GM18499 (cell line): ENCODE results near the gene CSGALNACT2.
A peak's percentile ranks its signal among the peaks of the same experiment; 100 is the strongest.

ENCODE experiments used
- ATAC-seq: cut with Tn5 transposase; IDR thresholded peaks from one replicate; pipeline ENCODE4 v1.9.1; 2021; ENCODE audit warnings: moderate number of reproducible peaks; ENCODE audit not compliant: insufficient read depth, unreplicated experiment

CSGALNACT2 gene

DNA sequence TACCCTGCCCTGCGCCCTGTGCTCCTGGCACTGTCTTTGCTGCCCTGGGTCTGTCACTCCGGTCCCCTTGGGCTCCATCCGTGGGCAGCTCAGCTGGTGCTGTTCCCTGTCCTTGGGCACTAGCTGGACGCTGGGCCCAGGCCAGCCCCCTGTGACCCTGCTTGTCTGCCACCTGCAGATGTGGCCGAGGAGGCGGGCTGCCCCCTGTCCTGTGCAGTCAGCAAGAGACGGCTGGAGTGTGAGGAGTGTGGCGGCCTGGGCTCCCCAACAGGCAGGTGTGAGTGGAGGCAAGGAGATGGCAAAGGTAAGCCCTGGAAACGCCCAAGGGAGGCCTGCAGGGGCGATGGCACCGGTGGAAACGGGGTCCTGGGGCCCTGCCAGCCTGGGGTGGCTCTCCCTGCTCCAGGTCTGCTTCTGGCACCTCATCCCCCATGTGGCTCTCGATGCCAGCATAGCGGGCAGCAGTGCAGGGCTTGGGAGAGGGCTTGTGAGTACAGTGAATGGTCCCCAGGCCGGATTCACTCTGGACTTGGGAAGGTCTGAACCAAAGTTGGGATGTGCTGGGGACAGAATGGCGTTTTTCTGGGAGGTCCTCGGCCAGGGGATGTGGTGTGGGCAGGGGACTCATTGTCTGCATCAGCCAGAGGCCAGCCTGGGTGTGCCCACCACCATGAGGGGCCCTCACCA, 26.2 kb upstream of the CSGALNACT2 start:
- ATAC-seq, result no peak

DNA sequence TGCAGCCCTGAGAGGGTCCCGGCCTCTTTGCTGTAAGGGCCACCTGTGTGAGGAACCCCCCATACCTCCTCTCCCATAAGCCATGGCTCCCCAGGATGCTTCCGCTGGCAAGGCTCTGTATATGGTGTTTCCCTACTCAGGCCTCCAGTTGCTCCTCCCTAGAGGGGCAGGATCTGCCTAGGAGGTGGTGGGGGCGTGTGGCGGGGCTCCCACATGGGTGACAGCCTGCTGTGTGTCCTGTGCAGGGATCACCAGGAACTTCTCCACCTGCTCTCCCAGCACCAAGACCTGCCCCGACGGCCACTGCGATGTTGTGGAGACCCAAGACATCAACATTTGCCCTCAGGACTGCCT, 25.7 kb upstream of the CSGALNACT2 start:
- ATAC-seq, result no peak

DNA sequence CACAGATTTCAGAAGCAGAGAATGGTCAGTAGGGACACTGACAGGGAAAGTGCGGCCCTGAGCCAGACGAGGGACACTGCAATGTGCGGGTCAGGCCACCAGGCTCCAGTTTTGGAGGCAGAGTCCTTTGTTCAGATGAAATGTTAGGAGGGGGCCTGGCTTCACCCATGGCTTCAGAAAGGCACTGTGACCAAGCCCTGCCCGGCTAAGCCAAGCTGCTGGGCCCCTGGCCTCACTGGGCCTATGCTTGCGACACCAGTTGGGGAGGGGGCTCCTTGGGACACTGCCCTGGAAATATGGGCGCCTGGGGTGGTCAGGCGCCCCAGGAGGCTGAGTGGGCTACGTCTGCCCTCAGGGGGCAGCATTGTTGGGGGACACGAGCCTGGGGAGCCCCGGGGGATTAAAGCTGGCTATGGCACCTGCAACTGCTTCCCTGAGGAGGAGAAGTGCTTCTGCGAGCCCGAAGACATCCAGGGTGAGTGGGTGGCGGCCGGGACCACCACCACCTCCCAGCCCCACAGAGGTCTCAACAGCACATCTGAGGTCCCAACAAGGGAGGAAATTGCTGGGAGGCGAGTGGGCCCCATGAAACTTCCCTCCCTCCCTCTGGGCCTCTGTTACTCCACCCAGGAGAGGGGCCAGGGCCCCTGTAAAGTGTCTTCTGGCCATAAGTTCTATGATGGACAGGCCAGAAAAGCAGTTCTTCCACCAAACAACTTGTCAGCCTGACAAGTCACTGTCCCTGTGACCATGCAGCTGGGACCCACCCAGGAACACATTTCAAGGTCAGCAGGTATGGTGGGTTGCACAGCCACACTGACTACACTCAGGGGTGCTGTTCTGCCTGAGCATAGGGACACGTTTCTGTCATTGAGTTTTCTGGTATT, 24.8 kb upstream of the CSGALNACT2 start:
- no peak for ATAC-seq

DNA sequence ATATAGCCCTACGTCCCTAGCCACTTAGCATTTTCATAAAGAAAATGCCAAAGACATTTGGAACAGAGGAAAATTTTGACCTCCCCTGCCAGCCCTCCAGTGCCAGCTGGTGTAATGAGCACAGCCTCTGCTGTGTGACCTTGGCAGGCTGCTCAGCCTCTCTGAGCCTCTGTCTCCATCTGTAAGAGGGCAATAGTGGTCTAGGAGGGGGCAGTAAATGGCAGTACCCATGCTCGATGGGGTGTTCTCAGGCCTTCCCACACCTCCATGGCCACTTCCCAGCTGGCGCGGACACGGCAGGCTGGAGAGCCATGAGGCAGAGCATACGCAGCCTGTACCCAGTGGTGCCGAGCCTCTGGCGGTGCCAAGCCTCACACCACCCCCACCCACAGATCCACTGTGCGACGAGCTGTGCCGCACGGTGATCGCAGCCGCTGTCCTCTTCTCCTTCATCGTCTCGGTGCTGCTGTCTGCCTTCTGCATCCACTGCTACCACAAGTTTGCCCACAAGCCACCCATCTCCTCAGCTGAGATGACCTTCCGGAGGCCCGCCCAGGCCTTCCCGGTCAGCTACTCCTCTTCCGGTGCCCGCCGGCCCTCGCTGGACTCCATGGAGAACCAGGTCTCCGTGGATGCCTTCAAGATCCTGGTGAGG, 24.0 kb upstream of the CSGALNACT2 start:
- no peak for ATAC-seq

DNA sequence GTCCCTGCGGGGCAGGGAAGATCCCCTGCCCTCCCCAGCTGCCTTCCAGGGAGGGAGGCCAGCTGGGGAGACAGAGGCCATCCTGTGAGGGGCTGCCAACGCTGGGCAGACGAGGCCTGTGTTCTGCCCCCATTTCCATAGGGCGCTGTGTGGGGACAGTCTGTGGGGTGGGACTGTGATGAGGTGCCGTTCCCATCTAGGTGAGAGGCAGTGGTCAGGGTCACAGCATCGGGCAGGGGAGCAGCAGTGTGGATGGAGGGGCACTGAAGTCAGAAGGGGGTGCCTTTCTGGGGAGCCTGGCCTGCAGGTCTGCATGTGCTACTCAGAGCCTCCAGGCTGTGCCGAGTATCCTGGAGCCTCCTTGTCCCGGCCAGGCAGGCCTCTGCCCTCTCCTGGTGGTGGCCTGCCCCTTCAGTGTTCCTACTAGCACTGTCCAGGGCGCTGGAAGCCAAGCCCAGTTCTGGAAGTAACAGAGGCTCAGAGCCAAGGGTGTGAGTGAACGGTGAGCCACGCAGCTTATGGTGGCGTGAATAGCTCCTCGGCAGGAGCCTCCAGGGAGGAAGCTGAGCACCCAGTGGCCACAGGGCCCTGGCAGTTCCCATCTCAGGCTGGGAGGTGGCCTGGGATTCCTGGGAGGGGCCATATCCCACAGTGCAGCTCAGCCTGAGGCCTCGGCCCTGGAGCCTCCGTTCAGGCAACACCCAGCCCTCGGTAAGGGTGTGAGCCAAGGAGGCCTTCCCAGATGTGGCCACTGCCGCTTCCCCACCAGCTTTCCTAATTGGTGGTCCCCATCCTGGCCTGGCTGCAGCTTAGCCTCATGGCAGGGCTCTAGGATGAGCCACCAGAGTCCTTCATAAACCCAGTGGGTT, 23.3 kb upstream of the CSGALNACT2 start:
- ATAC-seq, result no peak

DNA sequence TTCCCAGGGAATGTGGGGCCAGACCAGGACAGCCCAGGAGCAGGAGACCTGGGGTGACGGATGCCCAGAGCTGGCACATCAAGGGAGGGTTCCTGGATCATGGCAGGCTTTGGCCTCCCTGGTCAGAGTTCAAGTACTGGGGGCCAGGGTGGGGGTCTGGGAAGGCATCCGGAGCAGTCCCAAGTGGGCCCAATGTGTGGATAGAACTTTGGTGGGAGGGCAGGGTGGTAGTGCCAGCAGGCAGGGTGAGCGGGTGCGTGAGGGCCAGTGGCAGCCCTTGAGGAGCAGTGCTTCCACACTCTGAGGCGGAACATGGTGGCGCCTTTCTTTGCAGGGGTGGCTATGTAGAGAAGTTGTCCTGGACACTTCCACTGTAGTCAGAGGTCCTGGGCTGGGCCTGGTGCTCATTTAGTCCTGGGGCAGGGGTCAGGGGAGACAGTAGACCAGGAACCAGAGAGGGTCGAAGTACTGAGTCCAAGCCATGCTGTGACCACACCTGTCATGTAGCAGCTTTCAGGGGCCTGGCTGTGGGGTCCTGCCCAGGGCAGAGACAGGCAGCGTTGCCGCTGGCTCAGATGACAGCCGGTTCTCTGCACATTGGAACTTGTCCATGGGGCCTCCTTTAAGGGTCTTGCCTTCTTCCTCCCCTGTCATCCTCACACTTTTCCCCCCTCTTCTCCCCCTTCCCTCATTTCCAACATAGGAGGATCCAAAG, 22.2 kb upstream of the CSGALNACT2 start:
- ATAC-seq, result no peak

DNA sequence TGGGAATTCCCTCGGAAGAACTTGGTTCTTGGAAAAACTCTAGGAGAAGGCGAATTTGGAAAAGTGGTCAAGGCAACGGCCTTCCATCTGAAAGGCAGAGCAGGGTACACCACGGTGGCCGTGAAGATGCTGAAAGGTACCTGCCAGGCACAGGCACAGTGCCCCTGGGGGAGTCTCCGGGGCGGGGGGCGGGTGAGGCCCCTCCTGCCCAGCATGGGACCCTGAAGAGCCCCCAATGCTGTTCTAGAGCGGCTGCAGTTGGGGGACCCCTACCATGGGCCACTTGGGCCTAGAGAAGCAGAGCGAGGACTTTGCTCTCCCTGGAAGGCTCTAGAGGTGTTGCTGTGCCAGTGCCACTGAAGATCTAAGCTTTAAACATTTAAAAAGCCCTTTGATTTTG, 21.6 kb upstream of the CSGALNACT2 start:
- ATAC-seq, result no peak

DNA sequence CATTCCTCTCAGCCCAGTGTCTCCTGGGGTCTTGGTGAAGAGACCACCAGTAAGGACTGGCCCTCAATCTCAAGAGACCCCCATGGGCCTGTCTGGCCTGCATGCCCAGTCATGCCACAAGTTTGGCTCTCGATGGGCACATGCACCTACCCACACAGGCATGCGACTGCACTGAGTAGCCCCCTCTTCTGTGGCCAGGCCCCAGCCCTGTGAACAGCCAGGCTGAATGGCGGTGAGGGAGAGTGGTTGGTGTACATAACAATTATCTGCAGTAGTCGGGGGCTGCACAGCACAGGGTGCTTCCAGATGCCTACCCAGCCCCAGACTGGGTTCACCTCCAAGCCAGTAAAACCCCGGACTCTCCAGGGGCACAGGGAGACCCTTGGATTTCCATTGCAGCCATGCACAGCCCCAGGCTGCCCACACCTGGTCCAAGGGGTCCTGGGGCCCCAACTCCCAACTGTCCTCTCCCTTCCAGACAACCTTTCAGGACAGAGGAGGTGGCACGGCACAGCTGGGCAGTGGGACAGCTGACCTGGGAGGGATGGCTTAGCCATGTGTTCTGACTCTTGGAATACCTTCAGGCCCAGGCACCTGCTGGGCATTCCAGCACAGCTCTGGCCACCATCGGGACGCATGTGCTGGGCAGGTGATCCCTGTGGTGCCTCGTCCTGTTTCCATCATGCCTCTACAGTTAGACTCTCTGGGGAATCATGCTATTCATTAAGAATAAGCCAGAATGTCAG, 21.0 kb upstream of the CSGALNACT2 start:
- no peak for ATAC-seq

DNA sequence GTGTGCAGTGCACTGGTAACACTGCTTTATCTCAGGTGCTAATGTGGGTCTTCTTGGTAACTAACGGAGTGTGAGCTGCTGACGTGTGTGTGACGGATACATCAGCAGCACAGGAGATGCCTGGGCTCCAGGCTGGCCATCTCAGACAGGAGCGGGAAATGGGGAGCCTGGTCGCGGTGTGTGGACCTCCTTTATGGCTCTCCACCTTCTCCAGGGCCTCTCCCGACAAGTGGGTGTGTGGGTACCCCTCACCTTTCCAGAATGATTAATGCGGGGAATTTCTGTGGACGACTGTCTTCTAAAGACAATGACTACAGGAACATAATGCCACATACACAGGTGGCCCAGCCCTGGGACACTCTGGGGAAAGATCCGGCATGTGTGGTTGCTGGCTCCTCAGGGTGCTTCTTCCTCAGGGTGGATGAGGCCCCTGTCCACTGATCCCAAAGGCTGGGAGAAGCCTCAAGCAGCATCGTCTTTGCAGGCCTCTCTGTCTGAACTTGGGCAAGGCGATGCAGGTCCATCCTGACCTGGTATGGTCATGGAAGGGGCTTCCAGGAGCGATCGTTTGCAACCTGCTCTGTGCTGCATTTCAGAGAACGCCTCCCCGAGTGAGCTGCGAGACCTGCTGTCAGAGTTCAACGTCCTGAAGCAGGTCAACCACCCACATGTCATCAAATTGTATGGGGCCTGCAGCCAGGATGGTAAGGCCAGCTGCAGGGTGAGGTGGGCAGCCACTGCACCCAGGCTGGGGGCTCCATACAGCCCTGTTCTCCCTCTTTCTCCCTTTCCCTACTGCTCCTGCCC, 20.3 kb upstream of the CSGALNACT2 start:
- ATAC-seq, result no peak

DNA sequence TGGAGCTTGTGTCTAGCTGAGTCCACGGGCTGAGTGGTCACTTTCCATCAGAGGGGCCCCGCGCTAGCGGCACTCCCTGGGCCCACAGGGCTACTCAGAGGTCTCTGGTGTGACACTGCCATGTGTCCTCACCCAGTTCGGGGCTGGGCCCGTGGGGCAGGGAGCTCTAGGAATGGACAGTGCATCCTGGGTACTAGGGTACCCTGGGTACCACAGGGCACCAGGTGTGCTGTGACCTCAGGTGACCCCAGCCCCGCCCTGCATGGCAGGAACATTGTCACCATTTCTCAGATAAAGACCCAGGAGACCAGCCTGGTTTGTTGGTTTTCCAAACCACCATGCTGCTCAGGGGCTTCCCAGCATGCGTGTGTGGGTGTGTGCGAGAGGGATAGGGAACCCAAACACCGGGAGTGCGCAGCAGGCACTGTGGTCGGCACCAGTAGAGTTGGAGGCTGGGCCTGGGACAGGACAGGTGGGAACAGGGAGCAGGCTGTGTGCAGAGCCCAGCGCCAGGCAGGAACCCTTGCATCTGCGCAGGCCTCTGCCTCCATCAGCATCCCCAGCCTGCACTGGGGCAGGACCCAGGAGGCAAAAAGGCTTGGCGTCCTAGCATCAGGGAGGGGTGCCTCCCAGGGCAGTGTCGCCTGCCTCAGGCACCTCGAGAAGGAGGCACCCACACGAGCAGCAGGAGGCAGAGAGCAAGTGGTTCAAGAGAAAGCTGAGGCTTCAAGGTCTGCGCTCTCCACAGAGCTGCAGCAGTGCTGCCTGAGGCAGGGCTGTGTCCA, 19.4 kb upstream of the CSGALNACT2 start:
- no peak for ATAC-seq

DNA sequence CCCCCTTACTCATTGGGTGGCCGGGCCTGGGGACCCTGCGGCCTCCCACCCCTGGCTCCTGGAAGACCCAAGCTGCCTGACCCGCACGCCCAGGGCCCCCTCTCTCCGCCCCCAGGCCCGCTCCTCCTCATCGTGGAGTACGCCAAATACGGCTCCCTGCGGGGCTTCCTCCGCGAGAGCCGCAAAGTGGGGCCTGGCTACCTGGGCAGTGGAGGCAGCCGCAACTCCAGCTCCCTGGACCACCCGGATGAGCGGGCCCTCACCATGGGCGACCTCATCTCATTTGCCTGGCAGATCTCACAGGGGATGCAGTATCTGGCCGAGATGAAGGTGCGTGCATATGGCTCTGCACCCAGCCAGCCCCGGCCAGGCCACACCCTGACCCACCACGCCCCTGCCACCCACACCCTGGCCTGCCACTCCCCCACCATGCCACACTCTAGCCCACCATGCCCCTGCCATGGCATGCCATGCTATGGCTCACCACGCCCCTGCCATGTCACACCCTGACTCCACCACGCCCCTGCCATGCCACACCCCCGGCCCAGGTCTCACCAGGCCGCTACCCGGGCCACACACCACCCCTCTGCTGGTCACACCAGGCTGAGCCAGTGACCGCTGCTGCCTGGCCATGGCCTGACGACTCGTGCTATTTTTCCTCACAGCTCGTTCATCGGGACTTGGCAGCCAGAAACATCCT, 18.7 kb upstream of the CSGALNACT2 start:
- no peak for ATAC-seq

DNA sequence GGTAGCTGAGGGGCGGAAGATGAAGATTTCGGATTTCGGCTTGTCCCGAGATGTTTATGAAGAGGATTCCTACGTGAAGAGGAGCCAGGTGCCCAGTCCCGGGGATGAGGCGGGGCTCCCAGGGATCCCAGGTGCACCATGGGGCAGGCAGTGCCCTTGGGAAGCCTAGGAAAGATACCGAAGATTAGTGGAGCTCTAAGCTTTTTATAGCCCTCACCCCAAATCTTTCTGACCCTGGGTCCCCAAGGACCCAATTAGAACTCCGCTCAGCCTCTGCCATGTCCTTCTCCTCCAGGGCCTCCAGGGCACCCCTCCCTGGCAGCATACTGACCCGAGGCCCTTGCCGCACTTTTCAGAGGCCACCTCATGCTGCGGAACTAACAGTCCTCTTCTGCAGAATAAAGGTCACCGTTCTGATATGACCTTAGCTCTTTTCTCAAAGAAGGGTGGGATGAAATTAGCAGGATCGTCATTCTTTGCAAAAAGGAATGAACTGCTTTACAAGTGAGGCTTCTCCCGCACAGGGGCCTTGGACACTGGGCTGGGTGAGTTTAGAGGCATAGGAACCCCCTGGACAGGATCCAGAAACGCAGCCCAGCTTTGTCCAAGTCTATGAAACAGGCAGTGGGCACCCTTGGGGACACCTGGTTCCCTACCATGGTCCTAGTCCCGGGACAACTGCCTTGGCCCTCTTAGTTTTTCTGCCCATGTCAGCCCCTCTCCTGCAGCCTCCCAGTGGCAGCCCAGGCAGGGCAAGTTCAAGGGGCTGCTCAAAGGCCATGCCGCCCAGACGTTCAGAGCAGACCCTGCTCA, 17.9 kb upstream of the CSGALNACT2 start:
- no peak for ATAC-seq

DNA sequence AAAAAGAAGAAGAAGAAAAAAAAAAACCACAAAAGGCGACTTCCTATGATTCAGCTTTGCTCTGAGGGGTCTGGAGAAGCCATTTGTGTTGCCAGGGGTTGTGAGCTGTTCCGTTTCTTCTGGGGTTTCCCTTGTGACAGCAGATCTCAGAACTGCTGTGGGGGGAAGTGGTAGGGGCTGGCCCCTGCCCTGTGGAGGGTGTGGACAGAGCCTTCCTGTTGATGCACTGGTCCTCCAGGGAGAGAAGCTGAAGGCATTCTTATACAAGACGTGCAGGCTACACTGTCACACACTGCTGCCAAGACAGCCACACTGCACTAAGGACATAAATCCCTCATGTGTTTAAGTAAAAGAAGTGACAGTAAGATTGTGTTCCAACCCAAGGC, 17.3 kb upstream of the CSGALNACT2 start:
- peak; percentile 87 for ATAC-seq

DNA sequence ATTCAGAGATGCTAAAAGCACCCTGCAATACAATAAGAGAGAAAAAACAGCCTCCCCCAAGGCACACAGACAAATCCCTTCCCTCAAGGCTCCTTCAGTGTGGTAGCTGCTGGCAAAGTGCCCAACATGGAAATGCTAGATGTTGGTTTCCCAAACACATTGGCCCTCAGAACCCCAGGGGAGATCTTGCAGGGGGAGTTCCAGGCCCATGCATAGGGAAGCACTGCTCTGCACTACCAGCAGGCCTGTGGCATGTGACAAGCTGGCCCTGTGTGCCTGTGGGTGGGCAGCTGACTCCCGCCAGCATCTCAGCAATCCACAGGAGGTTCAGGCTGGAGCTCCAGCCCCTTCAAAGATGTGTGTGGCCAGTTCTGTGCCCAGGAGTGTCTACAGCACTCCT, 16.8 kb upstream of the CSGALNACT2 start:
- ATAC-seq, result no peak

DNA sequence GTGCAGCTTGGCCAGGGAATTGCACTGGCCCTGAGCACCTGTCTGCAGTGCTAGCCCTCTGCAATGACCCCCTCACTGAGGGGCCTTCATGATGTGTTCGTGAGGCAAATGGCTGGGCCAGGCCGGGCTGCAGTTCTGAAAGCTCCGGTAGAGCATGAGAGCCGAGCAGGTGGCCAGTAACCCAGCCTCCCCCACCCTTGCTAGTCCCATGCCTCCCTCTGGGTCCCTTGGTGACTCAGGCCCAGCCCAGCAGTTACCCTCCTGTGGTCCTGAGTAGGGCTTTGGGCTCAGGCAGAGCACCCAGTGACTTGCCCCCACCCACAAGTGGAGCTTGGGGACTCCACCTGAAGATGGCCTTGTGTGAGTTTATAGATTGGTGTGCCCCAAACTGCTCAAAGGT, 16.1 kb upstream of the CSGALNACT2 start:
- ATAC-seq, result no peak

DNA sequence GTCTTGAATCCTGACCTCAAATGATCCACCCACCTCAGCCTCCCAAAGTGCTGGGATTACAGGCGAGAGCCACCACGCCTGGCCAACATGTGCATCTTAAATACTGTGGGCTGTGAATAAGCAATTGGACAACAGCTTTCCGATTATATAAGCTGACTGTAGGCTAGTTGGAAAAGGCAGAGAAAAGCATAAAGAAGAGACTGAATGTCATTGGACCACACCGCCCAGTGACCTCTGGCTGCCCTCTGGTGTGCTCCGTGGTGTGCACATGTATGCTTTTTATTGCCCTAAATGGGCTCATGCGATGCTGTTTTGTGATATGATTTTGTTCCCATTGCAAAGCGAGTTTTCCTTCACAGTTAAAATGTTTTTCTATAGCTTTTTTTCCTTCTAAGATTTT, 15.4 kb upstream of the CSGALNACT2 start:
- no peak for ATAC-seq
